HCT116 (cell line): ENCODE results near the gene CRELD2.

ENCODE experiments used
- EGR1 ChIP-seq: IDR thresholded peaks from 2 replicates; pipeline ENCODE4 v1.6.1; 2012; ENCODE audit warnings: low read depth
- EZH2 ChIP-seq: fragments of 200-600 bp; sonication (generic); IDR thresholded peaks from 2 replicates; pipeline ENCODE4 v1.6.1; 2017; ENCODE audit warnings: antibody characterized with exemption, mixed run types
- FOSL1 ChIP-seq: IDR thresholded peaks from 2 replicates; pipeline ENCODE4 v1.6.1; 2012; ENCODE audit warnings: low read depth
- POLR2A ChIP-seq: IDR thresholded peaks from 2 replicates; pipeline ENCODE4 v1.7.0; 2011; ENCODE audit warnings: borderline replicate concordance; ENCODE audit not compliant: insufficient read depth, insufficient read length; ENCODE audit errors: extremely low read depth
- POLR2AphosphoS5 ChIP-seq: IDR thresholded peaks from 2 replicates; pipeline ENCODE4 v1.6.1; 2011; ENCODE audit warnings: mild to moderate bottlenecking, low read depth, low read length, moderate library complexity
- REST ChIP-seq: IDR thresholded peaks from 2 replicates; pipeline ENCODE4 v1.6.1; 2012; ENCODE audit warnings: low read depth
- YY1 ChIP-seq: IDR thresholded peaks from 2 replicates; pipeline ENCODE4 v1.6.1; 2011; ENCODE audit warnings: low read length, low read depth, moderate library complexity, mild to moderate bottlenecking; ENCODE audit not compliant: insufficient replicate concordance; ENCODE audit errors: extremely low read depth
- ZNF274 ChIP-seq: fragments of 200-500 bp; sonication (Bioruptor generic); IDR thresholded peaks from 2 replicates; pipeline ENCODE4 v1.6.1; 2014; ENCODE audit warnings: mild to moderate bottlenecking, low read depth, low read length, inconsistent platforms
- TF ChIP-seq, protein P1 (sequence below), 3 experiments: fragments of 200-600 bp in 1 of 3; sonication (generic) in 1 of 3; IDR thresholded peaks in 2 of 3; conservative IDR thresholded peaks in 1 of 3; 2 replicates each; pipeline ENCODE4 v1.5.1; 2012 to 2017; ENCODE audit warnings: low read depth in 2 of 3, low read length in 2 of 3, antibody characterized with exemption in 1 of 3, borderline replicate concordance in 1 of 3, control low read depth in 1 of 3, mild to moderate bottlenecking in 1 of 3, mixed read lengths in 1 of 3, mixed run types in 1 of 3, moderate library complexity in 1 of 3; ENCODE audit not compliant: insufficient read depth in 1 of 3
- TF ChIP-seq, protein P2 (sequence below): IDR thresholded peaks from 2 replicates; pipeline ENCODE4 v1.6.1; 2012

GRCh38 chr22:49950396-49950994 is 32.1 kb downstream of the CRELD2 start:
- TF ChIP-seq, protein P1, sequence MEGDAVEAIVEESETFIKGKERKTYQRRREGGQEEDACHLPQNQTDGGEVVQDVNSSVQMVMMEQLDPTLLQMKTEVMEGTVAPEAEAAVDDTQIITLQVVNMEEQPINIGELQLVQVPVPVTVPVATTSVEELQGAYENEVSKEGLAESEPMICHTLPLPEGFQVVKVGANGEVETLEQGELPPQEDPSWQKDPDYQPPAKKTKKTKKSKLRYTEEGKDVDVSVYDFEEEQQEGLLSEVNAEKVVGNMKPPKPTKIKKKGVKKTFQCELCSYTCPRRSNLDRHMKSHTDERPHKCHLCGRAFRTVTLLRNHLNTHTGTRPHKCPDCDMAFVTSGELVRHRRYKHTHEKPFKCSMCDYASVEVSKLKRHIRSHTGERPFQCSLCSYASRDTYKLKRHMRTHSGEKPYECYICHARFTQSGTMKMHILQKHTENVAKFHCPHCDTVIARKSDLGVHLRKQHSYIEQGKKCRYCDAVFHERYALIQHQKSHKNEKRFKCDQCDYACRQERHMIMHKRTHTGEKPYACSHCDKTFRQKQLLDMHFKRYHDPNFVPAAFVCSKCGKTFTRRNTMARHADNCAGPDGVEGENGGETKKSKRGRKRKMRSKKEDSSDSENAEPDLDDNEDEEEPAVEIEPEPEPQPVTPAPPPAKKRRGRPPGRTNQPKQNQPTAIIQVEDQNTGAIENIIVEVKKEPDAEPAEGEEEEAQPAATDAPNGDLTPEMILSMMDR (IDR thresholded peaks at IDR 0.05 in 2 of 3, conservative IDR thresholded peaks at IDR 0.05 in 1 of 3; ENCODE audit: borderline replicate concordance in 1 of 3, insufficient read depth in 1 of 3, low read depth in 2 of 3, low read length in 2 of 3): no peak
- TF ChIP-seq ZNF274: no peak
- TF ChIP-seq, protein P2, sequence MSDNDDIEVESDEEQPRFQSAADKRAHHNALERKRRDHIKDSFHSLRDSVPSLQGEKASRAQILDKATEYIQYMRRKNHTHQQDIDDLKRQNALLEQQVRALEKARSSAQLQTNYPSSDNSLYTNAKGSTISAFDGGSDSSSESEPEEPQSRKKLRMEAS: no peak
- no peak for TF ChIP-seq FOSL1
- no peak for TF ChIP-seq EZH2
- no peak for TF ChIP-seq POLR2A
- TF ChIP-seq POLR2AphosphoS5: no peak
- no peak for TF ChIP-seq YY1
- TF ChIP-seq EGR1: no peak
- TF ChIP-seq REST: no peak
